WTC11 (cell line): Measurements from ENCODE around the gene RXFP2.

ENCODE experiments used
- ATF3 ChIP-seq: sonication (generic); formaldehyde crosslinking; conservative IDR thresholded peaks from 2 replicates; pipeline ENCODE4 v1.8.1; 2022; ENCODE audit warnings: mild to moderate bottlenecking, missing genetic modification reagents
- CREB1 ChIP-seq: sonication (generic); formaldehyde crosslinking; IDR thresholded peaks from 2 replicates; pipeline ENCODE4 v1.8.0; 2023; ENCODE audit warnings: mild to moderate bottlenecking, missing genetic modification reagents
- CTCF ChIP-seq: fragments of 200-600 bp; IDR thresholded peaks from 2 replicates; pipeline ENCODE4 v1.8.0; 2022; ENCODE audit warnings: antibody characterized with exemption
- ETV6 ChIP-seq: sonication (generic); formaldehyde crosslinking; IDR thresholded peaks from 2 replicates; pipeline ENCODE4 v1.8.1; 2022; ENCODE audit warnings: mild to moderate bottlenecking, missing genetic modification reagents
- GABPB1 ChIP-seq: sonication (generic); formaldehyde crosslinking; IDR thresholded peaks from 2 replicates; pipeline ENCODE4 v1.8.1; 2023; ENCODE audit warnings: mild to moderate bottlenecking, missing genetic modification reagents
- HMGXB4 ChIP-seq: sonication (generic); formaldehyde crosslinking; IDR thresholded peaks from 2 replicates; pipeline ENCODE4 v1.8.1; 2023; ENCODE audit warnings: mild to moderate bottlenecking, moderate library complexity, missing genetic modification reagents
- MXD4 ChIP-seq: fragments of 250-450 bp; sonication (Bioruptor Pico); IDR thresholded peaks from 2 replicates; pipeline ENCODE4 v1.8.0; 2021; ENCODE audit warnings: mild to moderate bottlenecking, moderate library complexity, borderline replicate concordance
- NR3C1 ChIP-seq: sonication (generic); formaldehyde crosslinking; conservative IDR thresholded peaks from 2 replicates; pipeline ENCODE4 v1.8.1; 2023; ENCODE audit warnings: low read depth, mild to moderate bottlenecking, missing genetic modification reagents
- RELA ChIP-seq: sonication (generic); formaldehyde crosslinking; IDR thresholded peaks from 2 replicates; pipeline ENCODE4 v1.8.1; 2022; ENCODE audit warnings: missing genetic modification reagents, mild to moderate bottlenecking, borderline replicate concordance
- SP1 ChIP-seq: sonication (generic); formaldehyde crosslinking; conservative IDR thresholded peaks from 2 replicates; pipeline ENCODE4 v1.8.1; 2022; ENCODE audit warnings: missing genetic modification reagents
- ZNF138 ChIP-seq: sonication (generic); formaldehyde crosslinking; conservative IDR thresholded peaks from 2 replicates; pipeline ENCODE4 v1.8.1; 2022; ENCODE audit warnings: mild to moderate bottlenecking, moderate library complexity, missing genetic modification reagents
- ZNF423 ChIP-seq: fragments of 250-450 bp; sonication (Bioruptor Pico); IDR thresholded peaks from 2 replicates; pipeline ENCODE4 v2.1.2; 2022; ENCODE audit warnings: mild to moderate bottlenecking, moderate library complexity
- TF ChIP-seq, protein P1 (sequence below): sonication (generic); formaldehyde crosslinking; IDR thresholded peaks from 2 replicates; pipeline ENCODE4 v1.8.1; 2022; ENCODE audit warnings: mild to moderate bottlenecking, missing genetic modification reagents, moderate library complexity, borderline replicate concordance
- TF ChIP-seq, protein P2 (sequence below): sonication (generic); formaldehyde crosslinking; IDR thresholded peaks from 2 replicates; pipeline ENCODE4 v1.8.0; 2023; ENCODE audit warnings: mild to moderate bottlenecking, missing genetic modification reagents

DNA sequence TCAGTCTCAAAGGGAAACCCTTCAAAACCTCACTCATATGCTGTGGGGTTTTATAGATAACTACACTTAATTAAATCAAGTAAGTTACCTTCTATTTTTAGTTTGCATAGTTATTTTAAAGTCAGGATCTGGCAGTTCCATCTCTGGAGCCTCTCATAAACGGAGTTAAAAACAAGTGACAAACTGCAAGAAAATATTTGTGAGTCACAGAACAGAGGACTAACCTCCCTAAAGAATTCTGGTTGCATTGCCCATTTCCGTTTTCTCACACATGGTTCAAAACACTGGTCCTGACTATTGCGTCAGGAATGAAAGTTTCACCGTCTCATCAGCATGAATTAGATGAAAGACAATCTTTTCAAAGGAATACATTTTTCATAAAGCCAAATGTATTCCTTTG lies 10.6 kb downstream of the RXFP2 start:
- TF ChIP-seq CTCF (no peak), ETV6 (no peak), NR3C1 (CRISPR knock-in tag) (no peak), ZNF423 (CRISPR knock-in tag) (no peak), RELA (CRISPR knock-in tag) (no peak), MXD4 (no peak), GABPB1 (CRISPR knock-in tag) (no peak), SP1 (CRISPR knock-in tag) (no peak), ATF3 (no peak), CREB1 (CRISPR knock-in tag) (no peak), HMGXB4 (CRISPR knock-in tag) (no peak), ZNF138 (no peak)
- TF ChIP-seq, protein P1, sequence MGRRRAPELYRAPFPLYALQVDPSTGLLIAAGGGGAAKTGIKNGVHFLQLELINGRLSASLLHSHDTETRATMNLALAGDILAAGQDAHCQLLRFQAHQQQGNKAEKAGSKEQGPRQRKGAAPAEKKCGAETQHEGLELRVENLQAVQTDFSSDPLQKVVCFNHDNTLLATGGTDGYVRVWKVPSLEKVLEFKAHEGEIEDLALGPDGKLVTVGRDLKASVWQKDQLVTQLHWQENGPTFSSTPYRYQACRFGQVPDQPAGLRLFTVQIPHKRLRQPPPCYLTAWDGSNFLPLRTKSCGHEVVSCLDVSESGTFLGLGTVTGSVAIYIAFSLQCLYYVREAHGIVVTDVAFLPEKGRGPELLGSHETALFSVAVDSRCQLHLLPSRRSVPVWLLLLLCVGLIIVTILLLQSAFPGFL = no peak
- TF ChIP-seq, protein P2, sequence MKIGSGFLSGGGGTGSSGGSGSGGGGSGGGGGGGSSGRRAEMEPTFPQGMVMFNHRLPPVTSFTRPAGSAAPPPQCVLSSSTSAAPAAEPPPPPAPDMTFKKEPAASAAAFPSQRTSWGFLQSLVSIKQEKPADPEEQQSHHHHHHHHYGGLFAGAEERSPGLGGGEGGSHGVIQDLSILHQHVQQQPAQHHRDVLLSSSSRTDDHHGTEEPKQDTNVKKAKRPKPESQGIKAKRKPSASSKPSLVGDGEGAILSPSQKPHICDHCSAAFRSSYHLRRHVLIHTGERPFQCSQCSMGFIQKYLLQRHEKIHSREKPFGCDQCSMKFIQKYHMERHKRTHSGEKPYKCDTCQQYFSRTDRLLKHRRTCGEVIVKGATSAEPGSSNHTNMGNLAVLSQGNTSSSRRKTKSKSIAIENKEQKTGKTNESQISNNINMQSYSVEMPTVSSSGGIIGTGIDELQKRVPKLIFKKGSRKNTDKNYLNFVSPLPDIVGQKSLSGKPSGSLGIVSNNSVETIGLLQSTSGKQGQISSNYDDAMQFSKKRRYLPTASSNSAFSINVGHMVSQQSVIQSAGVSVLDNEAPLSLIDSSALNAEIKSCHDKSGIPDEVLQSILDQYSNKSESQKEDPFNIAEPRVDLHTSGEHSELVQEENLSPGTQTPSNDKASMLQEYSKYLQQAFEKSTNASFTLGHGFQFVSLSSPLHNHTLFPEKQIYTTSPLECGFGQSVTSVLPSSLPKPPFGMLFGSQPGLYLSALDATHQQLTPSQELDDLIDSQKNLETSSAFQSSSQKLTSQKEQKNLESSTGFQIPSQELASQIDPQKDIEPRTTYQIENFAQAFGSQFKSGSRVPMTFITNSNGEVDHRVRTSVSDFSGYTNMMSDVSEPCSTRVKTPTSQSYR = no peak
